ENCODE results near the gene PPM1F.

Gene PPM1F

GRCh38 chr22:21948390-21948789 lies 4.3 kb downstream of the PPM1F start:
- DNase-seq (ENCODE audit: low spot score) = no peak
- in situ Hi-C loops (cut with MboI; ENCODE audit: low pct_unique_long_range_greater_than_20kb, low sequenced_read_pairs, unreplicated experiment) = loop anchor here (10.0 kb wide), 2 partner anchors 214 to 244 kb away; partner anchors contain the start of gene YPEL1
- no peak for TF ChIP-seq CTCF (IDR thresholded peaks at IDR 0.05; ENCODE audit: extremely low read depth, insufficient read depth, missing control alignments)

DNA sequence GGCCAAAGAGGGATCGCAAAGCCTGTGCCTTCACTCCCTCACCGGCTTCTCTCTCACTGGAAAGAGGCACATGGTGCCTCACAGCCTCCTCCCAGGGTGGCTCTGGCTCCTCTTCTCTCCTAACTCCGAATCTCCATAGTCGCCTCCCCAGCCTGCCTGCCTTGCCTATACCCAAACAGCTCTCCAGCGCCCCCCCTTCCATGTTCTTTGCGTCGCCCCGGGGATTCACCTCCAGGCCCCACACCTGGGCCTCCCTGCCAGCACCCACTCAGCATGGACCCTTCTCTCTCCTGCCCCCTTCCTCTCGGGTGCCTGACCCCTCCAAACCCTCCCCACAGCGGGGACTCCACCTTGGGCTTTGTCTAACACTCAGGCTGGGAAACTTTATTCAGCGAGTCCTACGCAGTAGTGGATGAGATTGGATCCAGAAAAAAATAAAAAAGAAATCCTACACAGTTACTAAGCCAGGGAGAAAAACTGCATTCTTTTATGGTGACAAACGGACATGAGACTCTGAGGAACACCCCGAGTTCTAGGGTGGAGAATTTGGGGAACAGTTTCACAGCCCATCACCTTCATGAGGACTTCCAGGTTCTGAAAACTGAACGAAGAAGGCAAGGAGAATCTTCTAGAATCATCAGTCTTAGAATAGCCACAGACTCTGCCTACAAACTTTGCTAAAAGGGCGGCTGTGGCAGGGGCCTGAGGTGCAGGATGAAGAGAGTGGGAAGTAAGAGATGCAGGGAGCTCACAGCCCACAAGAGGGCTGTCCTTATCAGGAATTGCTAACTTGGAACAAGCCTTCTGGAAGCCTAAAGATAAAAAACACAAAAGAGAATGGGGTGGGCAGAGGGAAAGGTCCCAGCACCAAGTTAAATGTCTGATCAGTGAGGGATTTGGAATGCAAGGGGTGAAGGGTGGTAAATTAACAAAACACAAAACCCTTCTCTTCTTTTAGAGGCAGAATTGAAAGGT lies 5.3 kb downstream of the PPM1F start:
- no peak for DNase-seq (ENCODE audit: low spot score)
- peak; percentile 0 for TF ChIP-seq CTCF (IDR thresholded peaks at IDR 0.05; ENCODE audit: extremely low read depth, insufficient read depth, missing control alignments)
- in situ Hi-C loops (cut with MboI; ENCODE audit: low pct_unique_long_range_greater_than_20kb, low sequenced_read_pairs, unreplicated experiment) = loop anchor here (10.0 kb wide), 2 partner anchors 213 to 243 kb away; partner anchors contain the start of gene YPEL1

DNA sequence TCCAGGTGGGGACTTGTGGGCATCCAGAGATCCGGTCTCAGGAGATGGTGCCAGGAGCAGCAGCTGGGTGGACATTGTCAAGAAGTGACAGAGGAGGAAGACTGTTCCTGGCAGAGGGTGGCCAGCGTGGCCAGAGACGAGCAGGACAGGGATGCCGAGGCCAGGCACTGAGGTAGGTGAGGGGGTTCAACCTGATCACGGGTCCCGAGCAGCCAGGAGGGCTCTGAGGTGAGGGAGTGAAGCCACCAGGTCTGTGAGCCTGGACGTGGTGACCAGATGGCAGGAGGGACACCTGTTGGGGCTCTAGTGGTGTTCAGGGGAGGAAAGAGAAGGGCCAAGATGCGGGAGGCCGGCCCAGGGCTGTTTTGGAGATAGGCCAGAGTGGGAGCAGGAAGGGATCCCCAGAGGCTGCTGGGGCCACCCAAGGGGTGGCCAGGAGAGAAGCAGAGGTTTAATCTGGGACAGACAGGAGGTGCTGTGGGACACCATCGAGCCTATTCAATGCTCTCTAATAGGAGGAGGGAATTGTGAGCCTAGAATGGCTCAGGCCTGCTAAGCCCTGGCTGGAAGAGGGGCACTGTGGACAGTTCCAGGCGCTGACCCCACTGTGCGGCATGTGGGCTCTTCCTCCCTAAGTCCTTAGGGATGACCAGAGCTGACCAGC lies 6.3 kb downstream of the PPM1F start:
- in situ Hi-C loops (cut with MboI; ENCODE audit: low pct_unique_long_range_greater_than_20kb, low sequenced_read_pairs, unreplicated experiment) = loop anchor here (10.0 kb wide), 2 partner anchors 212 to 242 kb away; partner anchors contain the start of gene YPEL1
- no peak for TF ChIP-seq CTCF (IDR thresholded peaks at IDR 0.05; ENCODE audit: extremely low read depth, insufficient read depth, missing control alignments)
- DNase-seq (ENCODE audit: low spot score) = no peak

DNA sequence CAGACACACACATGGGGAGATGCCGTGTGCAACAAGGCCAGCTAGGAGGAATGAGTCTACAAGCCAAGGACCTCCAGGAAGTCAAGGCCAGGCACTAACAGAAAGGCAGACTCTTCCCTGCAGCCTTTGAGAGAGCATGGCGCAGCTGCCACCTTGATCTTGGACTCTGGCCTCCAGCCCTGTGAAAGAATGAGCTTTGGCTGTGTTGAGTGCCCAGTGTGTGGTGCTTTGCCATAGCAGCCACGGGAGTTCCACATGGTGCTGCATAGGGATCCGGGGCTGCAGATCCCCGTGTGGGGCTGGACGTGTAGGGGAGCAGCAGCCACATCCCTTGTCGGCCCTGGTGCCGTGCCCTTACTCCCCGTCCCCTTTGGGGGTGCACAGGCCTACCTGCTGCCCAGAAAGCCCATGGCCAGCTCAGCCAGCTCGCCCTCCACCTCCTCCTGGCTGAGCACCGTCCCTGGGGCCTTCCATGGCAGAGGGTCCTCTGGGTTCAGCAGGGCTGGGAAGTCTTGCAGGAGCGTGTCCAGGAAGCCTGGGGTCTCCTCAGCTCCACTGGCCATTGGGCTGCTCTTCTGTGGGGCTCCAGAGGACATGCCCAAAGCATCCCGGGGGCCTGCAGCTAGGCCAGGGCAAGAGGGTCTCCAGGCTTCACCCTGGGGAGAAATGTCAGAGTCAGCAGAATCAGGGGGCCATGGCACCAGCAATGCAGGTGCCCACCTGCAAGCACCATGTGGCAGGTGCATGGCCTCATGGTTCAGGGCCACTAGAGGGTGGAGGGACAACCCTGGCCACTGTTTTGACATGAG lies 7.0 kb downstream of the PPM1F start:
- in situ Hi-C loops (cut with MboI; ENCODE audit: low pct_unique_long_range_greater_than_20kb, low sequenced_read_pairs, unreplicated experiment) = loop anchor here (10.0 kb wide), 2 partner anchors 211 to 241 kb away; partner anchors contain the start of gene YPEL1
- no peak for DNase-seq (ENCODE audit: low spot score)
- no peak for TF ChIP-seq CTCF (IDR thresholded peaks at IDR 0.05; ENCODE audit: extremely low read depth, insufficient read depth, missing control alignments)

GRCh38 chr22:21944871-21945270 lies 7.8 kb downstream of the PPM1F start:
- DNase-seq (ENCODE audit: low spot score) = no peak
- no peak for TF ChIP-seq CTCF (IDR thresholded peaks at IDR 0.05; ENCODE audit: extremely low read depth, insufficient read depth, missing control alignments)
- in situ Hi-C loops (cut with MboI; ENCODE audit: low pct_unique_long_range_greater_than_20kb, low sequenced_read_pairs, unreplicated experiment) = loop anchor here (10.0 kb wide), 2 partner anchors 210 to 240 kb away; partner anchors contain the start of gene YPEL1
